Body of pancreas (tissue), 4 donors: ENCODE results near the gene ARHGEF37.

Source experiments
- POLR2A ChIP-seq, 3 donors: fragments of 450-650 bp; IDR thresholded peaks; one replicate each; pipeline ENCODE4 v1.6.1; 2016; ENCODE audit warnings: antibody characterized with exemption in 3 of 3, mild to moderate bottlenecking in 2 of 3
- TF ChIP-seq, protein P1 (sequence below), 7 experiments: fragments of 450-650 bp in 4 of 7; fragments of 200-600 bp in 3 of 7; sonication (generic) in 3 of 7; IDR thresholded peaks; one replicate each; pipeline ENCODE4 v1.5.1; 2016 to 2019; ENCODE audit warnings: antibody characterized with exemption in 7 of 7

DNA sequence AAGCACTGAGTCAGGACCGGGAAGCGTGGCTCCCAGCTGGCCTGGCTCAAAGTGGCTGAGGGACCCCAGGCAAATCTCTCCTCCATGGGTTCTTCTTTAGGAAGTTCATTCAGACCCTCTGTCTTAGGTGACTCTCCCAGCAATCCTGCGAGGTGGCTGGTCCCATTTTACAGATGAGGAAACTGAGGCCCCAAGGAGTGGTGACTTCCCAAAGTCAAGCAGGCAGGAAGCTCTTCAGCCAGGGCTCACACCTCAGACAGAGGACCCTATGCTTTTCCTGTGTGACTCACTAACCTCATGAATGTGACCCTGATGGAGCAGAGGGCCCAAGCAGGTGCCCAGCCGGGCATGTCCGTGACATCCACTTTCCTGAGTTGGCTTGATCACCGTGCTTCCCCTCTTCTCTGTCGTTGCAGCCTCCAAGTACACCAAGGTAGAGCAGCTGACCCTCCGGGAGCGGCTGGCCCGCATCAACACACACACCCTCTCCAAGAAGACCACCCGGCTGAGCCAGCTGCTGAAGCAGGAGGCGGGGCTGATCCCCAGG, 36.5 kb downstream of the ARHGEF37 start:
- TF ChIP-seq, protein P1, sequence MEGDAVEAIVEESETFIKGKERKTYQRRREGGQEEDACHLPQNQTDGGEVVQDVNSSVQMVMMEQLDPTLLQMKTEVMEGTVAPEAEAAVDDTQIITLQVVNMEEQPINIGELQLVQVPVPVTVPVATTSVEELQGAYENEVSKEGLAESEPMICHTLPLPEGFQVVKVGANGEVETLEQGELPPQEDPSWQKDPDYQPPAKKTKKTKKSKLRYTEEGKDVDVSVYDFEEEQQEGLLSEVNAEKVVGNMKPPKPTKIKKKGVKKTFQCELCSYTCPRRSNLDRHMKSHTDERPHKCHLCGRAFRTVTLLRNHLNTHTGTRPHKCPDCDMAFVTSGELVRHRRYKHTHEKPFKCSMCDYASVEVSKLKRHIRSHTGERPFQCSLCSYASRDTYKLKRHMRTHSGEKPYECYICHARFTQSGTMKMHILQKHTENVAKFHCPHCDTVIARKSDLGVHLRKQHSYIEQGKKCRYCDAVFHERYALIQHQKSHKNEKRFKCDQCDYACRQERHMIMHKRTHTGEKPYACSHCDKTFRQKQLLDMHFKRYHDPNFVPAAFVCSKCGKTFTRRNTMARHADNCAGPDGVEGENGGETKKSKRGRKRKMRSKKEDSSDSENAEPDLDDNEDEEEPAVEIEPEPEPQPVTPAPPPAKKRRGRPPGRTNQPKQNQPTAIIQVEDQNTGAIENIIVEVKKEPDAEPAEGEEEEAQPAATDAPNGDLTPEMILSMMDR (IDR thresholded peaks at IDR 0.05) = no peak
- TF ChIP-seq POLR2A (IDR thresholded peaks at IDR 0.05) = no peak
